Stimulated activated CD8-positive, alpha-beta memory T cell treated with anti-CD3 and anti-CD28 coated beads, Interleukin-4, amount 100 ng/mL, for 4 hours (primary cell): ENCODE data around the gene WSB1.

Experiments
- DNase-seq, 2 donors: peaks; one replicate each; pipeline ENCODE4 v3.0.0-alpha.2; 2020; ENCODE audit warnings: low read depth in 2 of 2, low spot score in 1 of 2

Gene WSB1

DNA sequence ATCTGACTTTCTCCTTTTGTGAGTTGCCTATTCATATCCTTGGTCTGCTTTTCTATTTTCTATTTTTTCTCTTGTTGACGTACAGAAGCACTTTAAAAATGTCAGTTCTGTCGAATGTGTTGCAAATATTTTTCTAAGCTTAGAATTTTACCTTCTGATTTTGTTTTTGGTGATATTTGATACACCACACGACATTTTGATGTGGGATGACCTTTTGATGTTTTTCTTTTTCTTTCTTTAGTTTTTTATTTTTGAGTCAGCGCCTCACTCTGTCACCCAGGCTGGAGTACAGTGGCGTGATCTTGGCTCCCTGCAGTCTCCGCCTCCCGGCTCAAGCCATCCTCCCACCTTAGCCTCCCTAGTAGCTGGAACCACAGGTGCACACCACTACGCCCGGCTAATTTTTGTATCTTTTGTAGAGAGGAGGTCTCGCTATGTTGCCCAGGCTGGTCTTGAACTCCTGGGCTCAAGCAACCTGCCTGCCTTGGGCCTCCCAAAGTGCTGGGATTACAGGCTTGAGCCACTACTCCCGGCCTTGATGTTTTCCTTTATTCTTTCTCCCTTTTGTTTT, 39.6 kb downstream of the WSB1 start:
- no peak for DNase-seq

GRCh38 chr17:27336184-27336583, 42.3 kb downstream of the WSB1 start:
- DNase-seq = no peak

DNA sequence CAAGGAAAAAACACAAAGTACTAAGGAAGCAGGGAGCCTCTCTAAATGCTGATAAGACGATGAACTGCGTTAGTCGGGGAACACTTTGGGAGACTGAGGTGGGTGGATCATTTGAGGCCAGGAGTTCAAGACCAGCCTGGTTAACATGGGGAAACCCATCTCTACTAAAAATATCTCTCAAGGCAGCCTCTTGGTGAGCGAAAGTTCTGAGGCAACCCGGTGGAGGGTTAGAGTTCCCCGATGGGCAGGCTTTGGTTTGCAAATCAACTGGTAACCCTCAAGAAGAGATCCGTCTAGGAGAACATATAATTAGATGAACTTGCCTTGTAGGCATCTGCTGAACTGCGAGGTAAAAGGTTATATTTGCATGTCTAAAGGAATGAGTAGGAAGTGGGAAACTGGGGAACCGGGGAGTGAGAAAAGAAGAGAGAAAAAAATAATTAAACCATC, 44.6 kb downstream of the WSB1 start:
- DNase-seq = no peak

DNA sequence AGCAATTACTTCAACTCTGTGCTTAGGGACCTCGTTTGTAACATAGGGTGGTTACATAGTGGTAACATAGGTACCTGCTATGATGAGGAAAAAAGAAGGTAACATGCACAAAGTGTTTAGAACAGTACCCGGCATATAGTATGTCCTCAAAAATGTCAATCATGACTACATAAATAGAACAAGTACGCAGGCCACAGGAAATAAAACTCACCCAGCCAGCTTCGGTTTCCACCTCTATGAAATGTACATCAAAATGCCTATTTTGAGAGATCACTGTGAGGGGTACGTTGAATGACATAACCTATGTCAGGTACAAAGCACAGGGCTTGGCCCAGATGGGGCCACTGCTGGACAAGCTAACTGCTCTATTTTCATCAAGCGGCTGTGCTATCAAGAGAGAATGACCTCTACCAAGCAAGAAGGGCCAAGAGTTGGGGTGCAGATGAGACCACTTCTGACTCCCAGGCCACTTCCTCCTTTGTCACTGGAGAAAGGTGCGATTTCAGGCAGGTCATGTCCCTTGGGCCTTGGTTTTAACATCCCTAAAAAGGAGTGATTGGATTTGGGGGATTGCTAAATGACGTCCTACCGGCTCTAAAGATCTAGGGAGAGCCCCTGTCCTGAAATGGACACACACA, 45.4 kb downstream of the WSB1 start:
- DNase-seq = no peak

DNA sequence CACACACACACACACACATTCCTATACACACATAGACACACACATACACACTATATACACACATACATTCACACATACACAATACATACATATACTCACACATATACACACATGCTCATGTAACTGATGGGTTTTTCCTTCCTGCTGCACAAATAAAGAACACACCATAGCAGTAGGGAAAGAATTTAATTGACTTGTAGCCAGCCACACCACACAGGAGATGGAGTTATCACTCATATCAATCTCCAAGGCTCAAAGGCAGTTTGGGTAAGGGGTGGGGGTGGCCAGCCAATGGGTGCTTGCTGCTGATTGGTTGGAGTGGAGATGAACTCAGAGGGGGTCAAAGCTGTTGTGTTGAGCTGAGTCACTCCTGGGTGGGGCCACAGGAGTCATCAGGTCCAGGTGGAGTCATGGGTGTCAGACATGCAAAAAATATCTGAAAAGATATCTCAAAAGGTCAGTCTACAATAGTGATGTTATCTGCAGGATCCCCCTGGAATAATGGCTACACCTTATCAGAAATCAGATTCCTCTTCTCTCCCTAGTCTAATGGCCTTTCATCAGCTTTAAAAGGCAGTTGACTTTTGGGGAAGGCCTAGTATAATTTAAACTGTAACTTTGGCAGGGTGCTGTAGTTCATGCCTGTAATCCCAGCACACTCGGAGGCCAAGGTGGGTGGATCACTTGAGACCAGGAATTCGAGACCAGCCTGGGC, 46.1 kb downstream of the WSB1 start:
- no peak for DNase-seq

DNA sequence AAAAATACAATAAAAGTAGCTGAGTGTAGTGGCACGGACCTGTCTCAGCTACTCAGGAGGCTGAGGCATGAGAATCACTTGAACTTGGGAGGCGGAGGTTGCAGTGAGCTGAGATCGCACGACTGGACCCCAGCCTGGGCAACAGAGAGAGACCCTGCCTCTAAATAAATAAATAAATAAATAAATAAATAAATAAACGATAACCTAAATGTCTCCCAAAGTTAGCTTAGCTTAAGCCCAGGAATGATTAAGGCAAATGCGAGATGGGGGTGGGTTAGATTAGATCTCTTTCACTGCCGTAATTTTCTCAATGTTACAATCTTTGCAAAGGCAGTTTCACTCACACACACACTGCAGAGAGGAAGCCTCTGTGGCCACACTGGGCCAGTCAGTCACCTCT, 46.7 kb downstream of the WSB1 start:
- no peak for DNase-seq

DNA sequence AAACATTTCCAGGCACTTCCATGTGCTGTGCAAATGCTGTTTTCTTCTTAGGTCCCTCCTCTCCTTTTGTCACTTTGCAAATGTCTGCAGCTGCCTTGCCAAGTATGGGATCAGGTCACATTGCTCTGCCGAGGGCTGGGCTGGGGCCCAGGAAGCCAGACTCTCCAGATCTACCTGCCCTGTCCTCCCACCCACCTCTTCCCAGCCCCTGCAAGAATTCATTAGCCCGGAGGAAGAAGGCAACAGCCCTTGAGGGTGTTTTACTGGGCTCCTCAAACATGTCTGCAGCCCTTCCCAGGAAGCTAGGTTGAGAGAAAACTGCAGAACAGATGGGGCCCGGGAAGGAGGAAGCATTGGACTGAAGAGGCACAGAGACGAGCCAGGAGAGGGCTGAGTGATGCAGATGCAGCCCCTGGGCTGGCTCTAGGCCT, 47.1 kb downstream of the WSB1 start:
- no peak for DNase-seq

- no peak for DNase-seq
These were observed 48.1 kb downstream of the WSB1 start for GRCh38 chr17:27342059-27342458.

GRCh38 chr17:27343294-27343693, 49.4 kb downstream of the WSB1 start:
- no peak for DNase-seq

- DNase-seq = no peak
These were observed 50.2 kb downstream of the WSB1 start for GRCh38 chr17:27343977-27344607.

- no peak for DNase-seq
These were observed 51.4 kb downstream of the WSB1 start for GRCh38 chr17:27345141-27345904.

GRCh38 chr17:27346228-27346899, 52.5 kb downstream of the WSB1 start:
- DNase-seq = no peak

DNA sequence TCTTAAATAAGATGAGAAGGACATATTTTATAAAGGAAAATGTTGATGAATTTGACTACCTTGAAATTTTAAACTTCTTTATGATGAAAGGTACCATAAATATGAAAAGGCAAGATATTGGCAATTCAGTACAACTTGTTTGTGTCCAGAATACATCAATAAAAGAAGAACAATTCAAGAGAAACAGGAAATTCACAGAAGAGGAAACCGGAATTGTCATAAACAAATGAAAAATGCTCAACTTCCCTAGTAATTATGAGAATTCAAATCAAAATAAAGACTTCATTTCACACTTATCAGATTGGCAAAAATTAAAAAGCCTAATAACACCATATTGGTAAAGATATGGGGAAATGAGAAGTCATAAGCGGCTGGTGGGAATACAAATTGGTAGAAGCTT, 54.3 kb downstream of the WSB1 start:
- DNase-seq = no peak

- DNase-seq = no peak
These were observed 55.7 kb downstream of the WSB1 start for GRCh38 chr17:27349540-27350021.

DNA sequence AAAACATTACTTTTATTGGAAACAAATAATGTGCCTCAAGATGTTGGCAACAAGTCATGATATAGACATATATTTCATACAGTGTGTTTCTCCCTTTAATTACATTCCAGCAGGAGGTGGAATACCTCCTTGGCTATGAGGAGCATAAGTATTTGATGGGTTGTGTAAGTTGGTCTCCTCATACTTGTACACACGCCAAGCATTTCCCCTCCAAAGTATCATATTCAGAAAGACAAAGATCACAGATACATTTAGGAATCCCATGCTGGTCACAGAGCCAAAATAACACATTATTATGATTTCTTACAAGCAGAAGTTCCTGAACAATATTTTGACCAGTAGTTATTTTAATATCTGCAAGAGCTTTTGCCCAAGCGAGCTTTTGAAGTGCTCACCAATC, 57.8 kb downstream of the WSB1 start:
- DNase-seq = no peak

DNA sequence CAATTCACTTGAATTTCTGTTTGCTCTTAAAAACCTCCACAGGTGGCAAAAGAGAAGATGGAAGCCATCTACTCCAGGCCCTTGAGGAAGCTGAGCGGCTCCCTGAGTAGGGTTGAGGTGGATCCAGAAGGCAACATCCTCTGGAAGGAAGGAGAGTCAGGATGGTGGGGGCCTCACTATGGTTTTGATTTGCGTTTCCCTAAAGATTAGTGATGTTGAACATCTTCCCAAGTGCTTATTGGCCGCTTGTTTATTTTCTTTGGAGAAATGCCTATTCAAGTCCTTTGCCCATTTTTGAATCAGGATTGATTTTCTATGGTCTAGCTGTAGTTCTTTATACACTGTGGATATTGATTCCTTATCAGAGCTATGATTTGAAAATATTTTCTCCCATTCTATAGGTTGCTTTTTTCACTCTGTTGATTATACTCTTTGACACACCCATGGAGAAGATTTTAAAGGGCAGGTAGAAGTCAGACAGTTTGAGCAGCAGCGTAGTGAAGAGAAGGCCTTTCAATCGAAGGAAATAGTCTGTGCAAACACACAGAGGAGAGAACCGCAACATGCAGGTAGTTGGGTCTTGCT, 58.6 kb downstream of the WSB1 start:
- no peak for DNase-seq

- DNase-seq = no peak
These were observed 59.1 kb downstream of the WSB1 start for GRCh38 chr17:27353033-27353460.

DNA sequence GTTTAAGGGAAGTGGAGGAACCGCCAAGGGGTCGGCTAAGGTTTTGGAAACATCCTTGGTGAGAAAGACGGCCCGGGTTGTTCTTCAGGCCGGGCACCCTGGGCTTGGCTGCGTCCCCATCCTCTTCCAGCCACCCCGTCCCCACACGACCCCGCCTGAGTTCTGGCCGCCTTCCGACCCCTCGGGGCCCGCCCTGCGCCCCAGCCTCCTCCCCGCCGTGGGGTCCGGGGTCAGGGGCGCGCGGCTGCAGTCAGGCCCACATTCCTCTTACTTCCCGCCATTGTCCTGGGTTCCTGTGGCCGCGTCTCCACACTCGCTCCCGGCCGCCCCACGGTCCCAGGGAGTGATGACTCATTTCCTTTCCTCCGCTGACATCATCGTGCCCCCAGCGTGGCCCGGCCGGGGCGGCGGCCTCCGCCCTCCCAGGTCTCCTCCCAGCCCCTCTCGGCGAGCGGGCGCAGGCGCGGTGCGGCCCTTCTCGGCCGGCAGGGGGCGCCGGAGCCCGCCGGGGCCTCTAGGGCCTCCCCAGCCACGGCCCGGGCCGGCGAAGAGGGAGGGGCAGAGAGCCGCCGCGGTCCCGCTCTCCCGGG, 59.6 kb downstream of the WSB1 start:
- DNase-seq = peak; percentile 67 to 75

GRCh38 chr17:27354051-27354490, 60.2 kb downstream of the WSB1 start:
- DNase-seq = no peak
